Astrocyte (in vitro differentiated cells and primary cell): ENCODE results near the gene MTFR2. TPM values are rescaled to one million over a fixed set of nuclear protein-coding genes. Genes with fewer than 3 reads are reported as not detected.
A peak's percentile ranks its signal among the peaks of the same experiment; 100 is the strongest.

Experiments used
- DNase-seq: peaks from one replicate; pipeline ENCODE4 v3.0.0-alpha.2; 2010; ENCODE audit warnings: low read depth
- FAIRE-seq: peaks from 2 replicates; lab custom pipeline; 2011; peaks lifted over from hg19 to GRCh38; lab: Jason Lieb, UNC
- H2AFZ ChIP-seq: 2 replicates; pipeline ENCODE4 v1.6.0; 2012; ENCODE audit warnings: low read depth, low read length, inconsistent platforms
- H3K27ac ChIP-seq: 2 replicates; pipeline ENCODE4 v1.5.1; 2011; ENCODE audit warnings: low read depth, low read length, inconsistent platforms
- H3K27me3 ChIP-seq: 2 replicates; pipeline ENCODE4 v1.6.0; 2011; ENCODE audit warnings: low read length, inconsistent platforms; ENCODE audit not compliant: insufficient read depth
- H3K36me3 ChIP-seq: 2 replicates; pipeline ENCODE4 v1.5.1; 2011; ENCODE audit warnings: low read length, inconsistent platforms; ENCODE audit not compliant: insufficient read depth
- H3K4me1 ChIP-seq: 2 replicates; pipeline ENCODE4 v1.5.1; 2011; ENCODE audit warnings: low read length, inconsistent platforms; ENCODE audit not compliant: insufficient read depth
- H3K4me2 ChIP-seq: 2 replicates; pipeline ENCODE4 v1.6.0; 2012; ENCODE audit warnings: low read length, inconsistent platforms
- H3K4me3 ChIP-seq: 2 replicates; pipeline ENCODE4 v1.5.1; 2011; ENCODE audit warnings: low read depth, mild to moderate bottlenecking, low read length, inconsistent platforms; ENCODE audit not compliant: insufficient read depth
- H3K79me2 ChIP-seq: 2 replicates; pipeline ENCODE4 v1.6.0; 2012; ENCODE audit warnings: mild to moderate bottlenecking, low read length, inconsistent platforms; ENCODE audit not compliant: insufficient read depth
- H3K9ac ChIP-seq: 2 replicates; pipeline ENCODE4 v1.6.0; 2012; ENCODE audit warnings: mild to moderate bottlenecking, low read length, inconsistent platforms
- H3K9me3 ChIP-seq: 2 replicates; pipeline ENCODE4 v1.5.1; 2012; ENCODE audit warnings: low read depth, mild to moderate bottlenecking, low read length, inconsistent platforms; ENCODE audit not compliant: insufficient read depth
- H4K20me1 ChIP-seq: 2 replicates; pipeline ENCODE4 v1.6.0; 2012; ENCODE audit warnings: low read length, inconsistent platforms; ENCODE audit not compliant: insufficient read depth
- H3K27ac Mint-ChIP-seq: one replicate; pipeline ENCODE4 v1.8.0; 2021; ENCODE audit warnings: mild to moderate bottlenecking, mixed read lengths; ENCODE audit not compliant: unreplicated experiment
- H3K27me3 Mint-ChIP-seq: one replicate; pipeline ENCODE4 v1.8.0; 2021; ENCODE audit warnings: low read depth, mixed read lengths; ENCODE audit not compliant: unreplicated experiment
- H3K36me3 Mint-ChIP-seq: one replicate; pipeline ENCODE4 v1.8.0; 2021; ENCODE audit warnings: low read depth, mixed read lengths; ENCODE audit not compliant: unreplicated experiment
- H3K4me1 Mint-ChIP-seq: one replicate; pipeline ENCODE4 v1.8.0; 2021; ENCODE audit warnings: low read depth, mixed read lengths; ENCODE audit not compliant: unreplicated experiment
- H3K4me3 Mint-ChIP-seq: one replicate; pipeline ENCODE4 v1.8.0; 2021; ENCODE audit warnings: mild to moderate bottlenecking, moderate library complexity, mixed read lengths; ENCODE audit not compliant: unreplicated experiment
- H3K9me3 Mint-ChIP-seq: one replicate; pipeline ENCODE4 v1.8.0; 2021; ENCODE audit warnings: mild to moderate bottlenecking, mixed read lengths; ENCODE audit not compliant: unreplicated experiment
- EZH2 ChIP-seq: IDR thresholded peaks from 2 replicates; pipeline ENCODE4 v1.6.1; 2012; ENCODE audit warnings: mild to moderate bottlenecking, low read length, inconsistent platforms; ENCODE audit not compliant: insufficient read depth
- total RNA-seq: library from RNA; stranded (reverse); gene quantifications from 2 replicates; pipeline ENCODE4 v1.2.1, GENCODE V29; 2021
- TF ChIP-seq, protein P1 (sequence below): IDR thresholded peaks from 2 replicates; pipeline ENCODE4 v1.5.1; 2011; ENCODE audit warnings: low read depth, mild to moderate bottlenecking, inconsistent platforms, low read length, moderate library complexity; ENCODE audit not compliant: insufficient read depth

MTFR2 gene
- total RNA-seq, 1 donor from 2014 or later = 1.8 TPM

DNA sequence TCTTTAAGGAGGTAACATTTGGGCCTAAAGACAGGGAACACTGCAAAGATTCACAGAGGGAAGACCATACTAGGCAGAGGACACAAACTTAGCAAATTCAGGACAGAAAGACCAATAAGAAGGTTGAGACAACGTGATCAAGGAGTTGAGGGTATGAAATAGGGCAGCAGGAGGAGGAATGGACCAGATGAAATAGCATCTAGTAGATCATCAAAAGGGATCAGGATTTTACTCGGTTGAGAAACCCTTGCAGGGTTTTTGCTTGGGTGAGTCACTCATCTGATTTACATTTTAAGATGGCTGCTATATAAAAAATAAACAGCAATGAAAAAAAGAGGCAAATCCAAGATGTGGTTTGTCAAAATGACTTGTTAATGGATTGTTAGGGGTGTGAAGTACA is 34.8 kb upstream of the MTFR2 start:
- Histone ChIP-seq H4K20me1 (peaks cover 91% of the 10 kb centered on the region), H3K4me3 (peak overlapping the region; percentile 39), H3K36me3 (peaks cover 19% of the 10 kb centered on the region), H3K79me2 (peaks cover 97% of the 10 kb centered on the region), H3K4me2 (peak overlapping the region; percentile 71), H3K4me1 (peaks cover 32% of the 10 kb centered on the region), H3K27me3 (no peaks in the 10 kb centered on the region), H3K9ac (peak overlapping the region; percentile 30), H2AFZ (no peak overlapping the region), H3K9me3 (no peaks in the 10 kb centered on the region), H3K27ac (peak overlapping the region; percentile 4)
- Mint-ChIP-seq H3K4me1 (peaks cover 43% of the 10 kb centered on the region), H3K9me3 (no peaks in the 10 kb centered on the region), H3K27ac (no peak overlapping the region), H3K36me3 (peaks cover 2% of the 10 kb centered on the region), H3K27me3 (no peaks in the 10 kb centered on the region), H3K4me3 (no peak overlapping the region)
- DNase-seq (peak; percentile 37), FAIRE-seq (no peak)
- TF ChIP-seq, protein P1, sequence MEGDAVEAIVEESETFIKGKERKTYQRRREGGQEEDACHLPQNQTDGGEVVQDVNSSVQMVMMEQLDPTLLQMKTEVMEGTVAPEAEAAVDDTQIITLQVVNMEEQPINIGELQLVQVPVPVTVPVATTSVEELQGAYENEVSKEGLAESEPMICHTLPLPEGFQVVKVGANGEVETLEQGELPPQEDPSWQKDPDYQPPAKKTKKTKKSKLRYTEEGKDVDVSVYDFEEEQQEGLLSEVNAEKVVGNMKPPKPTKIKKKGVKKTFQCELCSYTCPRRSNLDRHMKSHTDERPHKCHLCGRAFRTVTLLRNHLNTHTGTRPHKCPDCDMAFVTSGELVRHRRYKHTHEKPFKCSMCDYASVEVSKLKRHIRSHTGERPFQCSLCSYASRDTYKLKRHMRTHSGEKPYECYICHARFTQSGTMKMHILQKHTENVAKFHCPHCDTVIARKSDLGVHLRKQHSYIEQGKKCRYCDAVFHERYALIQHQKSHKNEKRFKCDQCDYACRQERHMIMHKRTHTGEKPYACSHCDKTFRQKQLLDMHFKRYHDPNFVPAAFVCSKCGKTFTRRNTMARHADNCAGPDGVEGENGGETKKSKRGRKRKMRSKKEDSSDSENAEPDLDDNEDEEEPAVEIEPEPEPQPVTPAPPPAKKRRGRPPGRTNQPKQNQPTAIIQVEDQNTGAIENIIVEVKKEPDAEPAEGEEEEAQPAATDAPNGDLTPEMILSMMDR = no peak
- no peak for TF ChIP-seq EZH2

DNA sequence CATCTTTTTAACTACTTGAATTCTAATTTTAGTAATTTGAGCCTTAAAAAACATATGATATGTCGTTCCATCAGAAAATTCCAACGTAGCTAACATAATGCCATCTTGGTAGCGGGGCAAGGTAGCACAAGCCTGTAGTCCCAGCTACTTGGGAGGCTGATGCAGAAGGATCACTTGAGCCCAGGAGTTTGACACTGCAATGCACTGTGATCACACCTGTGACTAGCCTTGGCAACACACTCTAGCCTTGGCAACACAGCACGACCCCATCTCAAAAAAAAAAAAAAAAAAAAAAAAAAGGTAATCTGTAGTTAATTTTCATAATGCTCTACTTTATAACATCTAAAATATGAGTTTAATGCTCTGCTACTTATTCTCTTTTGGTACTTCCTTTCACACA is 32.8 kb upstream of the MTFR2 start:
- no peak overlapping the region for H2AFZ ChIP-seq
- no peak for FAIRE-seq
- no peak overlapping the region for H3K4me3 Mint-ChIP-seq
- peaks cover 93% of the 10 kb centered on the region for H4K20me1 ChIP-seq
- H3K27me3 Mint-ChIP-seq = no peaks in the 10 kb centered on the region
- no peaks in the 10 kb centered on the region for H3K27me3 ChIP-seq
- H3K27ac Mint-ChIP-seq = no peak overlapping the region
- no peak overlapping the region for H3K27ac ChIP-seq
- no peaks in the 10 kb centered on the region for H3K9me3 Mint-ChIP-seq
- H3K36me3 Mint-ChIP-seq = peaks cover 2% of the 10 kb centered on the region
- peaks cover 28% of the 10 kb centered on the region for H3K4me1 ChIP-seq
- peaks cover 27% of the 10 kb centered on the region for H3K36me3 ChIP-seq
- no peak overlapping the region for H3K4me3 ChIP-seq
- peaks cover 98% of the 10 kb centered on the region for H3K79me2 ChIP-seq
- H3K9me3 ChIP-seq = no peaks in the 10 kb centered on the region
- no peak for DNase-seq
- H3K9ac ChIP-seq = no peak overlapping the region
- peak overlapping the region; percentile 23 for H3K4me2 ChIP-seq
- TF ChIP-seq EZH2 = no peak
- TF ChIP-seq, protein P1 = no peak
- H3K4me1 Mint-ChIP-seq = peaks cover 43% of the 10 kb centered on the region

DNA sequence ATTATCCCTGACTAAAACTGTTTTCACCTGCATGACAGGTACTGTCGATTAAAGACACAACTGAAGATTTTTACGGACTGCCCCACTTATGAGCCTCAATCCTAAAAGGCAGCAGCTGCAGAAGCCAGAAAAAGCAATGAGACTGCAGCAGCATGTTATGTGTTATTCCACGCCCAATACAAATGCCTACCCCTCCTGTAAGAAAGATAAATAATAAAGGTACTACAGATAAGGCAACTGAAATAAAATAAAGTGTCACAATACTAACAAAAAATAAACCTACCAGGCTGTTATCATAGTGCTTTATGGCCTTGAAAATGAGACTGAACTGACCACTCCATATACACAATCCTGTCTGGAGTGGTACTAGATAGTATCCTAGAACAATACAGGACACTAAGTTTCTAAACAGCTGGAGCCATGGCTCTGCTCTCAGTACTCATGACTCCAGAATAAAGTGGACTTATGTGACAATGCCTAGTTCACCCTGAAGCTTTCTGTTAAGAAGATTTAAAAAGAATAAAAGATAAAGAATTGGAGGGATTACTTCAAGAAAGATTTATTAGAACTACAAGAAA is 30.0 kb upstream of the MTFR2 start:
- H3K4me3 ChIP-seq = no peak overlapping the region
- peaks cover 91% of the 10 kb centered on the region for H3K79me2 ChIP-seq
- H3K9ac ChIP-seq = no peak overlapping the region
- peaks cover 82% of the 10 kb centered on the region for H4K20me1 ChIP-seq
- DNase-seq (no peak), FAIRE-seq (no peak)
- Mint-ChIP-seq H3K4me1 (peaks cover 44% of the 10 kb centered on the region), H3K27ac (no peak overlapping the region), H3K27me3 (no peaks in the 10 kb centered on the region), H3K9me3 (no peaks in the 10 kb centered on the region), H3K4me3 (no peak overlapping the region), H3K36me3 (peaks cover 3% of the 10 kb centered on the region)
- peaks cover 40% of the 10 kb centered on the region for H3K36me3 ChIP-seq
- no peak overlapping the region for H3K4me2 ChIP-seq
- H3K4me1 ChIP-seq = peaks cover 22% of the 10 kb centered on the region
- H3K27me3 ChIP-seq = no peaks in the 10 kb centered on the region
- TF ChIP-seq, protein P1 = no peak
- no peak for TF ChIP-seq EZH2
- no peak overlapping the region for H3K27ac ChIP-seq
- no peaks in the 10 kb centered on the region for H3K9me3 ChIP-seq
- no peak overlapping the region for H2AFZ ChIP-seq
